Dedifferentiated amniotic fluid mesenchymal stem cell (primary cell): ENCODE measurements around the gene STK40.
A peak's percentile ranks its signal among the peaks of the same experiment; 100 is the strongest.

ENCODE experiments used
- DNase-seq: peaks from one replicate; pipeline ENCODE4 v3.0.0-alpha.2; 2016; ENCODE audit errors: extremely low spot score

Gene STK40

GRCh38 chr1:36385410-36386264 is at the start of gene STK40:
STK40 (minus strand) TSS chr1:36385924; CDS start chr1:36361332, 24,592 bp downstream.
- peak; percentile 99 for DNase-seq

GRCh38 chr1:36433102-36433501 is 47.4 kb upstream of the STK40 start:
- no peak for DNase-seq

GRCh38 chr1:36432616-36433015 is 46.9 kb upstream of the STK40 start:
- no peak for DNase-seq

GRCh38 chr1:36425791-36426190 is 40.1 kb upstream of the STK40 start:
- no peak for DNase-seq

- no peak for DNase-seq
These were observed 35.9 kb upstream of the STK40 start for GRCh38 chr1:36421649-36422048.

- peak; percentile 83 for DNase-seq
These were observed 35.2 kb upstream of the STK40 start for GRCh38 chr1:36420836-36421317.

- no peak for DNase-seq
These were observed 34.7 kb upstream of the STK40 start for GRCh38 chr1:36420409-36420808.

GRCh38 chr1:36419569-36419968 is 33.8 kb upstream of the STK40 start:
- no peak for DNase-seq

GRCh38 chr1:36419140-36419539 is 33.4 kb upstream of the STK40 start:
- DNase-seq = no peak

GRCh38 chr1:36417931-36418330 is 32.2 kb upstream of the STK40 start:
- no peak for DNase-seq

- DNase-seq = no peak
These were observed 30.1 kb upstream of the STK40 start for GRCh38 chr1:36415661-36416326.

GRCh38 chr1:36414384-36414783 is 28.7 kb upstream of the STK40 start:
- no peak for DNase-seq

- no peak for DNase-seq
These were observed 26.2 kb upstream of the STK40 start for GRCh38 chr1:36411674-36412648.

- DNase-seq = peak; percentile 49
These were observed 22.8 kb upstream of the STK40 start for GRCh38 chr1:36408479-36408878.

- DNase-seq = no peak
These were observed 20.7 kb upstream of the STK40 start for GRCh38 chr1:36406440-36406839.

GRCh38 chr1:36402504-36402890 is 16.8 kb upstream of the STK40 start:
- no peak for DNase-seq

GRCh38 chr1:36401602-36402503 is 16.1 kb upstream of the STK40 start:
- DNase-seq = no peak

GRCh38 chr1:36400825-36401601 is 15.3 kb upstream of the STK40 start:
- no peak for DNase-seq

- no peak for DNase-seq
These were observed 14.7 kb upstream of the STK40 start for GRCh38 chr1:36400514-36400824.

GRCh38 chr1:36398370-36398977 is 12.8 kb upstream of the STK40 start:
- no peak for DNase-seq
